Measurements from ENCODE around the gene TFAP2B.

Gene TFAP2B

DNA sequence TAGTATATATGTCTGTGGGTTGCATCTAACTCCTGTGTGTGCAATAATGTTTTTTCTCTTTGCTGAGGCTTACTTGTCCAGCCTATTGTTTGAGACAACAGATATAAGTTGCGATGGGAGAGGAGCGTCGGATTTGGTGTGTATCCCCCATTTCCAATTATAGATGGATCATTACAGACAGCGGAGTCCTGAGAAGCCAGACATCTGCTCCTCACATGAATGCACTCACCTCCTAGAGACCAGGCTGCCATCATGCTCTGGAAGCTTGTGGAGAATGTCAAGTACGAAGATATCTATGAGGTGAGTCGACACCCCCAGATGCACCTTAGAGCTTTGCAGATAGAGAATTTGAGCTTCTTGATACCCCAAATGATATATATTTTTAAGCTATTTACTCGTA is at the start of gene TFAP2B:
Gene TFAP2B (plus strand): TSS at position 199 of the 400 bp plus-strand sequence. CDS start 21 bp downstream, at position 220.
- FAIRE-seq: no peak

DNA sequence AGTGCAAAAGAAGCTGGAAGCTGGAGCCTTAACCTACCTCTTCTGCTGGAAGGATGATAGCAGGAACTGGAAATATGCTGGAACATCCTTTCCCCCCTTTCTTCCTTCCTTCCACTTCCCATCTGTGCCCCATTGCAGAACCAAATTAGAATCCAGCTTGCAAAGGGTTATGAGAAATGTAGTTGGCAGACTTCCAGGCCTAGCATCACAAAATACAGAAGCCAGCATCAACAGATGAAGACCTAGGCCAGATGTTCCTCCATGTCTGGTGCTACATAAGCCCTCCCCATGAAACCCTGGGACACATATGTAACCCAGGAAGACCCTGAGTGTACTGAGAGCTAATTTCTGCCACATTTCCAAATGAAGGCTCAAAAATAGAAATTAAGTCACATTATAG is 40.0 kb upstream of the TFAP2B start:
- no peak for FAIRE-seq

DNA sequence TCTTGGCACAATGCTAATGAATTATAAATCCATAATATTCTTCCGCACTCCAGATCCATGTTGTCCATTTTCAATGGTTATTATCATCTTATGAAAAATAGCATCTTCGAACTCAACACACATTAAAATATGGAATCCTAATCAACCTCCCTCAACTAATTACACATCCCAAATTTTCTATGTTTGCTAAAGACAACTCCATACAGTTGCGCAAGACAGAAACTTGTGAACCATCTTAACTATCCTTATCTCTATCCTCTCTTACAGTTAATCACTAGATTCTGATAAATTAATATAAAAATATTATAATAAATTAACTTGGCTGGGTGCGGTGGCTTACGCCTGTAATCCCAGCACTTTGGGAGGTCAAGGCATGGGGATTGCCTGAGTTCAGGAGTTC is 38.3 kb upstream of the TFAP2B start:
- FAIRE-seq: no peak

DNA sequence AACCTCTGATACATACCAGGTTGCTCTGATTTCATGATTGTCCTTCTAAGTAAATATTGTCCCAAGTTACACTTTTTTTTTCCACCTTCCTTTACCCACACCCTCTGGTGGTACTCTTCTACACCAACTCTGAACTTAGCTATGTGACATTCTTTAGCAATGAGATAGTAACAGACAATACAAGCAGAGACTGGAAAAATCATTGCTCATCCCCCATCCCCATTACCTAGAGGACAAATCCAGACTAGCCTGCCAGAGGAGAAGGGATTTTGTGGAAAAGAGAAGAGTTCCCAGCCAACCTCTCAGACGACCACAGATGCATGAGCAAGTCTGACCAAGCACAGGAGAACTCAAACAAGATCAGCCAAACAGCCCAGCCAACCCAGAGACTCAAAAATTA is 32.8 kb upstream of the TFAP2B start:
- FAIRE-seq: no peak

DNA sequence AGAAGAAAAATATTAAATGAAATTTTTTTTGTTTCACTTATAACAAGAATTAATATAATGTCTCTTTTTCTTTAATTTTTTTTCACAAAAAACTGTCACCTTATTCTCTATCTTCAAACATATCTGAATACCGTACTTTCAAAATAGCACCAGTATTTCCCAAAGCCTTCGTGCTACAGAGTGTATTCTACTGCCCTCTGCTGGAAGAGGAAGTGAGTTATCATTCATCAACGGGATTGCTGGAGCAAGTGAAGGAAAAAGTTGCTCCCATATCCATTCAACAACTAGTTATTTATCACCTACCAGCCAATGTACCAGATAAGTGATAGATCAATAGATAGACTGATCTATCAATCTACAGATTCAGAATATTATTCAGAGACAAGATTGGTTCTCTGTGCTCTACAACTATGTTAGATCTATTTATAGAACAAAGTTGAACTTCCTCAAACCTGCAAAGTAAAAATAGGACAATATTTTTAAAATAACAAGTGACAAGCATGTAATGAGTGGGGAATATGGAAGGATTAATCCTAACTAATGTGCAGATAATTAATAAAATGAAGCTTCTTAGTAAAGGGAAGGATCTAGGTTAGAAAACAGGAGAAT is 26.7 kb upstream of the TFAP2B start:
- FAIRE-seq: peak; percentile 5

DNA sequence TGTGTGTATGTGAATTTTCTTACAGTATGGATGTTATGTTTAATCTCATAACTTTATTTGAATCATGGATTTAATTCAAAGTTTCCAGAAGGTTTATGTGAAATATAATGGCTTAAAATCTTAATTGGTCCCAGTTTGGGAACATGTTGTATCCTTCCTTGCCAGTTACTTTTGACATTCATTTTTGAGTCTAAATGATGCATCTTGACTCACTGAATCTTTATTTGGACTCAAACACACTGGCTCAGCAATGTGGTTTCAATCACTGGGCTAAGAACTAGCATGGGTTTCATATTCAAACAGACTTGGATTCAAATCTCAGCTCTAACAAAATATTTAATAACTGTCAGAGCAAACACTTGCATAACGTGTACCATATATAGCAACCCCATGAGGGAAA is 25.9 kb upstream of the TFAP2B start:
- no peak for FAIRE-seq

DNA sequence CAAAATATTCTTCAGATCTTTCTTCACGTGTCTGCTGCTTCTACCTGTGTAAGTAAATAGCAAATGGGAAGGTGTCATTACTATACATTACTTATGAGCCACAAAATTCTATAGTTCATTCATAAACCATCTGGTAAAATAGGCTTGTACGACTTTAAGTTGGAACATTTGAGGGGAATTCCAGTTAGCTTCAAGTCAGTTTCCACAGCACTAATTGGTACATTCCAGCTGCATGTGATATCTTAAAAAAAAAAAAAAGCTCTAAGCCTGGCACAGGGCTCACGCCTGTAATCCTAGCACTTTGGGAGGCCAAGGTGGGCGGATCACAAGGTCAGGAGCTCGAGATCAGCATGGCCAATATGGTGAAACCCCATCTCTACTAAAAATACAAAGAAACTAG is 23.1 kb upstream of the TFAP2B start:
- FAIRE-seq: no peak

DNA sequence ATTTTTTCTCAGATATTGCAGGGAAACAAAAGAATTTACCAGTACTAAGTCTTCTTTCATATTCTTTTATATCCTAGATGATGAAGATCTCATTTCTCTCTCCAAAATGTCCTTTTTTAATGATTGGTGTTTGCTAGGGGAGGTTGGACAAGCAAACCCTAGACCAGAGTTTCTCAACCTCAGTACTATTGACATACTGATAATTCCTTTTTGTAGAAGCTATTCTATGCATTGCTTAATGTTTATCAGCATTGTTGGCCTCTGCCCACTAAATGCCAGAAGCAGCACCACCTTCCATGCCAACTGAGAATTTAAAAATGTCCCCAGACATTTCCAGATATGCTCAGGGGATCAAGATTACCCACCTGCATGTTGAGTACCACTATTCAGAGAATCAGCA is 14.4 kb upstream of the TFAP2B start:
- no peak for FAIRE-seq

DNA sequence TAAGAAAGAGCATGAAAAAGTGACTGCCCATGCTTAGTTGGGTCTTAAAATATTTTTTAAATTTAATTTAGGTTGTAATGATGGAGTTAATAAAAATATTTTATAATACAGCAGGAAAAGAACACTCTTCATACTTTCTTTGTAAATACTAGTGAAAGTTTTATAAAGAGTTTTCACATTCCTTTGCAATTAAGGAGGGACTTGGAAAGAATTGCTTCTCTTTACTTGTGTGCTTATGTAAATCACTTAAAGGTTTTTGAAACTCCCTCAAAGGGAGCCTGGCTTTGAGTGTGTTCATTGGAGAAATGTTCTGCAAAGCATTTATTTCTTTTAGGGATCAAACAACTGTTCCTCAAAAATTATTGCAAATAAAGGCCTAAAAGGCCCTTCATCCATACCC is 11.6 kb upstream of the TFAP2B start:
- no peak for FAIRE-seq

DNA sequence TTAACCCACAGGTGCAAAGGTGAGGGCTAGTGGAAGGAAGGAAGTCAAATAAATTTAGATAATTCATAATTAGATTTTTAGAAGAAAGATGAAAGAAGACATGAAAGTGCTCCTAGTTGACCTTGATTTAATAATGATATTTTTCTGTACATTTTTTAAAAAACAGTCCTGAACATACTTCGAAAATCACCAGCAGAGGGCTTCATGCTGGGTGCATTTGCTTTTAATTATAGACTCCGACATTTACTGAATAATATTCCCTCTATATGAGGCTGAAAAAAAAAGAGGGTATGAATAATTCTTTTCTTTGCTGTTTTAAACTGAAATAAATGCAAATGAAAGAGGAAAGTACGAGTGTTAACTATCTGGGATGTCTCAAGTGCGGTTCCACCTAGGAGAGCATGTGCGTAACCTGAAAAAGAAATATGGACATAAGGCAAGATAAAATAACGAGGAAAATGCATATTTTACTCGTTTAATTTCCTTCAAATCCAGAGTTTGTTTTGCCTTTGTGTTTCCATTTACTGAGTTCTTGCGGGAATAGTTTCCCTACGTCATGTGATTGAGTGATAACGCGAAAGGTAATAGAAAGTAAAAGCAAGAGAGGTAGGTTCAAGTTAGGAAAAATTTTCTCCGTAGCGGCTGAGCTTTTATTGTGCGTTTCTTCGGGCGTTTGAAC is 3.1 kb upstream of the TFAP2B start:
- no peak for FAIRE-seq

DNA sequence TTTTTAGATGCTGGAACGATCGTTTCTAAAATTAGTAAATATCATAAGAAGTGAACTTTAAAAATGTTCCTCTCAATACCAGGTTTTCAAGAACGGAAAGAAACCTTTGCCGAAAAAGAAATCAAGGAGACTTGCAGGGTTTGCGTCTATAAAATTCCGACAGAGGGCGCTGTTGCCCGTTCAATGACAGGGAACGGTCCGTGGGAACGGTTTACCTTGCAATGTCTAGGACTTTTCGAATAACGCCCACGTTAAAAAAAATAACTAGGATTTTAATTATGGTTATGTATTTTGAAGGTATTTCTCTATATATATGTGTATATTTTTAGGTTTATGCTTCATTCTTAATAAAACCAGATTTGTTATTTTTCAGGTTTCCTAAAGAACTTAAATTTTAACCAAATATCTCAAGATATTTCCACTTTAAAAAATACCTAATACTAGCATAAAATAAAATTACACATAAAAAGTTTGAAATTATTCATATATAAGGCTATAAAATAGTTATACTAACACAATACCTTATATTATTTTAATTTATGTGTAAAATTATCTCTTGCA is 2.5 kb upstream of the TFAP2B start:
- peak; percentile 55 for FAIRE-seq

DNA sequence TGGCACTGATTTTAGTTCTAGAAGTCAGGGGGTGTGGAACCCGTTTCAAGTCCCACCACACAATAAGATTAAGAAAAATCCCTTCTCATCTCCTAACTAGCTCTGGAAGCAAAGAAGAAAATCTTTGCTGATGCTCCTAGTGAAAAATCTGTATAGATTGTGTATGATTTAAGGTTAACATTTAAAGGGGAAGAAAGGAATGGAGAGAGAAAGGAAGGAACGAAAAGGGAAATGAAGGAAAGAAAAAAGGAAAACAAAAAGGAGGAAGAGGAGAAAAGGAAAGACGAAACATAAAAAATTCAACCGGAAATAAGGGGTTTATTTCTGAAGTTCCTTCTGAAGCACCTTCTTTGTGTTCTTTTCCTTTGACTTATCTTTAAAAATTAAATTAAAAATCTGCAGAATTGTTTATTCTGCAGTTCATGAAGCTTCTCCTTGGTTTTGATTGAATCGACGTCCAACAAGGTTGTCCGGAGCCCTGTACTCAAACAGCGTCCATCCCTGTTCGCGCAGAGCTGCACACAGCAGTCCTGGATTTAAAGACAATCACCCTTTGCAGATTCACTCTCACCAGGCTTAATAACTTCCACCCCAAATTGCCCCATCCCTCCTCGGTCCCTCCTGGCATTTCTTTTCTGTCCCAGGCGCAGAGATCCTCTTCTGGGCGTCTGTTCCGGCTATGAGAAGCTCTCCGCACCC is 1.6 kb upstream of the TFAP2B start:
- no peak for FAIRE-seq

DNA sequence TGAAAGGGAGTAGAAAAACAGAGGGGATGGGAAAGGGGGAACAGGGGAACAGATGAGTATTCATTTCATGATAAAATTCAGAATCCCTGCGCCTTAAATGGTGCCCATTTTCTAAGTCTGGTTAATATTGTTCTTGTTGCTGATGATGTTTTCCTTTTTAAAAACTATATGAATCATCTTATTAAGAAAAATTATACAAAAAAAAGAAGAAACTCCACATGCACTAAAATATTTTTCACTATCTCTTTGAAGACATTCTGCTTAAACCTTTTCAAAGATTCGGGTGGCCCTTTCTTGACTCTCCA is 1.1 kb upstream of the TFAP2B start:
- no peak for FAIRE-seq

DNA sequence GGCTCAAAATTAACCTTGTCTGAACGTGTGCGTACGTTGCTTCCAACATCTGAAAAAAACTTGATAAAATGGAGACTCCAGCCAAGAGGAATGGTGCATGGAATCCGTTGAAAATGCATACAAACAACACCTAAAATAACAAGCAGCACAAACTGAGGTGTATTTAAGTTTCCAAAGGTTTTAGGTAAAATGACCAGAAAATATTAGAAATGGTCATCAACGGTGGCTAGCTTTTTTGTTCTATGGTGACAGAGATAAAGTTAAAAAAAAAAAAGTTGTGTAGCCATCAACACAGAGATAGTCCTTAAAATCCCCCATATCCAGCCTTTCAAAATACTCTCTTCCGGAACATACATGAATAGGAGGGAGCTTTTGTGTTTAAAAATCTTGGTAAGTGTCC is 651 bp upstream of the TFAP2B start:
- FAIRE-seq: no peak

DNA sequence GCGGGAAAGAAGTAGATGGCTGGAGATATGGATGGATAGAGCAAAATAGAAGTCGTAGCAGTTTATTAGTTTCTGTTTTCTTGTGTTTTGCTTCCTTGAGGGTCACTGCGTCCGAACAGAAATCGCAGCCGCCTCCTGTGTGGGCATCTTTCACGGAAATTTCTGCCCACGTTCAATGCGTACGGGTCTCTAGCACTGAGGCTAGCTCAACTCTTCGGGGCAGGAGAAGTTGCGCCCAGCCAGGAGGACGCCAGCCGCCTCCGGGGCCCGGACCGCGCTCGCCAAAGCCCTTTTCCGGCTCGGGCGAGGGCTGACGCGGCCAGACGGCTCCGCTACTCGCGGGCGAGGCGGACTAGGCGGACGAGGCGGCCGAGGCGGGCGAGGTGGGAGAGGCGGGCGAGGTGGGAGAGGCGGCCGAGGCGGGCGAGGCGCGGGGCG is 814 bp downstream of the TFAP2B start:
- no peak for FAIRE-seq

DNA sequence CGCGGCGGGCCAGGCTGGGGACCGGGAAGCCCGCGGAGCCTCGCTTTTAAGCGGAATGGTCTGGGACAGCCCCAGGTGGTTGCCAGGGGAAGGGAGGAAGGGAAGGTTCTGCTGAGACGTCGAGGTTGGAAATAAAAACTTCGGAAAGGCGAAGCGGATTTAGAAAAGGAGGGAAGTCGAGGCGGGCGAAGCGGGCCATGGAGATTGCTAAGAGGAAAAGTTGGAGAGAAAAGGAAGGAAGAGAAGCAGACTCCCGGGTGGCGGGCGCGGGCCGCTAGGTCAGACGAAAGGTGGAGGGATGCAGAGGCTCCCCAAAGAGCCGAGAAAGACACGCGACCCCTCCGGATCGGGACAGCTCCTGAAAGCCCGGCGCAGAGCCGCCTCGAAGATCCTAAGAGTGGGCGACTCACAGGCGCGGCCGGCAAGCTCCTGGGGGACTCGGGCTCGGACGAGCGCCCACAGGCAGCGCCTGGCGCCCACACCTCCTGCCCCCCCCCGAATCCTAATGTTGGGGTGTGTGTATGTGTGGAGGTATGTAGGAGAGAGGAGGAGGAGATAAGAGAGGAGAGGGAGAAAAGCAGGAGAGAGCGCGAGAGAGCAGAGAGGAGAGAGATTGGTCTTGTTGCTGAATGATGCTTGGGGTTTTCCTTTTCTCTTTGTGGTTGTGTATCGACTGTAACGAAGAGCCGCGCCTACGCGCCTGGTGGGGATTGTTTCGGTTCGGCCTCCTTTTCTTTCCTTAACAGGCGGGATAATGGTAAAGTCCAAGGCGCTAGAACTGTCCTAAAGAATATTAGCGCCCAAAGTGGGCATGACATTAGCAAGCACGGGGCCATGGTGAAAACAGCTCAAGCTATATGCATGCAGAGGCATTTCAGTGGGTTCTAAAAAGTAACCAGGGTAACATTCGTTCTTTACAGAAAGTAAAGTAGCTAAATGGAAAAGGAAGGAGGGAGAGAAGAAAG is 1.5 kb downstream of the TFAP2B start:
- FAIRE-seq: no peak

DNA sequence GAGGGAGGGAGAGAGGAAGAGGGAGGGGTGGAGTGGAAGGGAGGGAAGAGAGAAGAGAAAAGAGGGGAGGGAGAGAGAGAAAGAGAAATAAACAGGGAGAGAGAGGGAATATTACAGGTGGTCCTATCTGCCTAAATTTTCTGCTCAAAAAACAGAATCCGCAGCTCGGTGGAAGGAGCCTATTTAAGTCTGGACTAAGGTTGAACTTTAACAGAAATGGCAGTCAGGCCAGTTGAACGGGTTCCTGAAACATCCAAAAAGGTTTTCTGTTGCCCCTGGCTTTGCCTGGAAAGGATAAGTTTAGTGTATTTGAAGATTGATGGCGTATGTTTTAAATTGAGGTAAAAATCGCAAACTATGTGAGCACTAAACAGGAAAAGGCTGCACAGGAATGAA is 2.2 kb downstream of the TFAP2B start:
- no peak for FAIRE-seq

DNA sequence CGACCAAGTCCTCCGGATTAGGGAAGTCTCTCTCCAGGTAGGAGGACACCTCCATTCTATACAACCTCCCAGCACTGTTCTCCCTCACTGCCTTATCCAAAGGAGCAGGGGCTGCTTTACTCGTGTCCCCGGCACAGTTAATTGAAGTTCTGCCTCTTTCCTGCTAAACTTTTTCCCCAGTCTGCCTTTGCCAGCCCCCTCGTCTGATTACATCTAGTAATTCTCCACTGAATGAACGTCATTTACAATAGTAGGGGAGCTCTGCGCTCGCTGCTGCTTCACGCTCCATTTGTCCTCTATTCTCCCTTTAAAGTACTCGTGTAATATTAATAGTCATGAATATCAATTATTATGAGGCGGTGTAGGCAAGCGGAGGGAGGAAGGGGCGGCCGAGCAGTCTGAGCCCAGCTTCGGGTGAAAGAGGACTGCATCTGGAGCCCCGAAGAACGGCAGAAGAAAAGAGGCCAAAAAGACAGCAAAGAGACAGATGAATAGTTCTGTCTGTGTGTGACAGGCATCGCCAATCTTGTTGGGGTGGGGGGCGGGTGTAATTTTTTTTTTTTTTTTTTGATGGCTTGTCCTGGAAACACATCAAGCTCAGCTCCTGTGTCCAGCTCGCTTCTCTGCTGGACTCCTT is 2.9 kb downstream of the TFAP2B start:
- FAIRE-seq: no peak

DNA sequence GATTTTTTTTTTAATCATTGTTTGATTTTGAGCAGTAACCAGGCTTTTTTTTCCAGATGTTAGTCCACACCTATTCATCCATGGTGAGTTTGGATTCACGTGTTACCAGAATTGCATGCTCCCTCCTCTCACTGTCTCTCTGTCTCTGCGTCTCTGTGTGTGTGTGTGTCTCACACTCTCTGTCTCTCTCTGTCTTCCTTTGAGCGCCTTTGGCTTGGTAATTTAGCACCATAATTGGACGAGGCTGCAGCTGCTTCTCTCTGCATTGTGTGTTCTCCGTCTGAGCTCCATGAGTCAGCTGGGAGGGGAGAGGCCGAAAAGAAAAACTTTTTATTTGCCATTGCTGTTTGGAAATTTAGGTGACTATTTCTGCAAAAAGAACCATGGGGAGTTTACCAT is 3.4 kb downstream of the TFAP2B start:
- FAIRE-seq: no peak

DNA sequence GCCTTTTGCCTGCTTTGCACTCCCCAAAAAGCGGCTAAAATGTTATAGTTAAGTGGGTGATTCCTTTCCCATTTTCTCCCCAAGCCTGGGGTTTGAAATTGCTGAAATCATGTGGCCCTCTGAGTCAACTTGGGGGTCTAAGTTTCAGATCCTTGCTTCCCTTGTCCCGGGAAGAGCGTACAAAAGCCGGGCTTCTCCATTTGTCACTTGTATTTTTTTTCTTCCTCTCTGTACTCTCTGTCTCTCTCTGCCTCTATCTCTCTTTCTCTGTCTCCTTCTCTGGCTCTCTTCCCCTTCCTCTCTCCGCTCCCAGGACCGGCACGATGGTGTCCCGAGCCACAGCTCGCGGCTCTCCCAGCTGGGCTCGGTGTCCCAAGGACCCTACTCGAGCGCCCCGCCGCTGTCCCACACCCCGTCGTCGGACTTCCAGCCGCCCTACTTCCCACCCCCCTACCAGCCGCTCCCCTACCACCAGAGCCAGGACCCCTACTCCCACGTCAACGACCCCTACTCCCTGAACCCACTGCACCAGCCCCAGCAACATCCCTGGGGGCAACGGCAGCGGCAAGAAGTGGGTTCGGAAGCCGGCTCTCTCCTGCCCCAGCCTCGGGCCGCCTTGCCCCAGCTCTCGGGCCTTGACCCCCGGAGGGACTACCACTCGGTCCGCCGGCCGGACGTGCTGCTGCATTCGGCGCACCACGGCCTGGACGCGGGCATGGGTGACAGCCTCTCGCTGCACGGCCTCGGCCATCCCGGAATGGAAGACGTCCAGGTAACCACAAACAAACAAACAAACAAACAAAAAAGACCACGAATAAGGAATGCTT is 4.6 kb downstream of the TFAP2B start:
- FAIRE-seq: no peak

DNA sequence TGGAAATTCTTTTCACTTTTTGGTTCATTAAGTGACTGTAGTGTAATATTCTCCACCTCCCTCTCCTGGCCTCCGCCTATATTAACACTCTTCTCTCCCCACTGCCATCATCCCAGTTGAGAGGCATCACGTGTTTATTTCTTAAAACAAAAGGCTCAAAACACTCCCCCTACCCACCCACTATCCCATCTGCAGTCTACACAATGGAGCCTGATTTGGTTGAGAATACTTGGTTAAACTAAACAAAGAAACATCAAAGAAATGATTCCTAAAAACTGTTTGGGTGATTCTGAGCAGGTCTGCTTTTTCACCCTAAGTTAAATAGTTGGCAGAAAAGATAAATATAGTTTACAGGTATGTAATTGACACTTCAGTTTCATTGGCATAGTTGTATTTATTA is 5.9 kb downstream of the TFAP2B start:
- FAIRE-seq: no peak

All from colon (tissue), 2 donors.